Pancreas (tissue), 10 donors: ENCODE data around the gene PSMA7. TPM values are rescaled to one million over a fixed set of nuclear protein-coding genes. Genes with fewer than 3 reads are reported as not detected.

Experiments used
- ATAC-seq, 4 donors: fragments of 200-7000 bp; cut with Tn5 transposase; one replicate each; pipeline versions ENCODE4 v1.8.0 to v1.9.1; 2020; ENCODE audit warnings: mild to moderate bottlenecking in 4 of 4, moderate library complexity in 4 of 4
- DNase-seq, 6 donors: peaks; one replicate each; pipeline ENCODE4 v3.0.0-alpha.2; 2020
- FAIRE-seq: peaks from 2 replicates; lab custom pipeline; 2012; peaks lifted over from hg19 to GRCh38; lab: Jason Lieb, UNC
- H3K27ac ChIP-seq, 4 donors: fragments of 200-600 bp; sonication (generic); 1 replicate in 3 of 4; 2 replicates in 1 of 4; pipeline versions ENCODE4 v1.5.0 to v1.8.0; 2020
- H3K27me3 ChIP-seq, 4 donors: fragments of 200-600 bp; one replicate each; pipeline ENCODE4 v1.8.0; 2021
- H3K36me3 ChIP-seq, 3 donors: fragments of 200-600 bp; sonication (generic) in 1 of 3; one replicate each; pipeline versions ENCODE4 v1.5.0 to v1.8.0; 2020 to 2021
- H3K4me1 ChIP-seq, 3 donors: fragments of 200-600 bp; one replicate each; pipeline ENCODE4 v1.8.0; 2021
- H3K4me3 ChIP-seq, 4 donors: fragments of 200-600 bp; sonication (generic) in 2 of 4; one replicate each; pipeline versions ENCODE4 v1.5.0 to v1.8.0; 2020 to 2021
- H3K9me3 ChIP-seq, 4 donors: fragments of 200-600 bp; one replicate each; pipeline ENCODE4 v1.8.0; 2021
- CTCF ChIP-seq, 4 donors: fragments of 200-600 bp; sonication (generic) in 3 of 4; IDR thresholded peaks; one replicate each; pipeline versions ENCODE4 v1.5.0 to v1.8.0; 2021; ENCODE audit warnings: antibody characterized with exemption in 4 of 4
- WGBS, 2 donors: extraction: QIAGEN DNeasy Blood & Tissue Kit; methylation state at CpG; one replicate each; pipeline ENCODE4 v1.1.7; 2013; 5-methylcytosine and 5-hydroxymethylcytosine counted together
- intact Hi-C, 3 donors: fragments of 100-400 bp; cut with DNase I; formaldehyde crosslinking; loops; one replicate each; pipeline versions ENCODE4 v1.11.1 to v1.14.2; 2022
- polyA plus RNA-seq, 2 donors: library from polyadenylated mRNA; stranded (reverse); fragments of 200-250 nt; gene quantifications; one replicate each; pipeline ENCODE4 v1.2.3, GENCODE V29; 2013
- total RNA-seq, 6 donors: library from RNA; stranded (reverse); fragmentation: NEBNext Ultra II Directional in 4 of 6; extraction: Animal tissue kit (Norgen Biotek cat#: 25700) in 4 of 6; gene quantifications; one replicate each; pipeline versions ENCODE4 v1.2.1 to v1.2.4, GENCODE V29; 2021 to 2023
- donor health status: healthy with polysubstance abuse.
- donor health status: DM: no; HTN: no; CAD: no; lungs with moderate emphysema.
- donor health status: DM: no; HTN: no; CAD: no.
- donor health status: control.
- donor health status: control.
- donor health status: Bipolar disorder and iron deficiency.
- donor health status: DM: yes; HTN: yes; CAD: no.
- donor health status: DM: no; HTN: no; CAD: no.
- donor health status: DM: no; HTN: no; CAD: no.
- donor health status: DM: yes; HTN: yes; CAD: no.

Gene PSMA7
- total and polyA plus RNA-seq, 8 donors = 55.6 to 119 (median 74.3) TPM

DNA sequence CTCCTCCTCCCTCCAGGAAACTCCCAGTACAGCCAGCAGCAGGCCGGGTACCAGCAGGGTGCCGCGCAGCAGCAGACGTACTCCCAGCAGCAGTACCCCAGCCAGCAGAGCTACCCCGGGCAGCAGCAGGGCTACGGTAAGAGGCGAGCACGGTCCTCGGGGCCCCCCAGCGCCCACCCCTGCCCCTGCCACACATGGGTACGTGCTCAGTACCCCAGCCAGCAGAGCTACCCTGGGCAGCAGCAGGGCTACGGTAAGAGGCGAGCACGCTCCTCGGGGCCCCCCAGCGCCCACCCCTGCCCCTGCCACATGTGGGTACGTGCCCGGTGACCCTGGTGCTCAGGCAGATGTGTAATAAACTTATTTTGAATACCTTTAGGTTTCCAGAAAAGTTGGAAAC lies 29.5 kb upstream of the PSMA7 start:
- no peak for FAIRE-seq
- H3K27me3 ChIP-seq = no peaks in the 10 kb centered on the region
- no peak for TF ChIP-seq CTCF (IDR thresholded peaks at IDR 0.05)
- H3K36me3 ChIP-seq = peaks cover 0 to 23% (median 7%) of the 10 kb centered on the region in 3 donors
- WGBS, 2 donors = 93 to 96% methylated on average over 15 to 18 of the region's 18 CpGs
- H3K9me3 ChIP-seq = no peaks in the 10 kb centered on the region
- no peak overlapping the region for H3K27ac ChIP-seq
- peak in 2 of 6 donors; percentile 14 to 63 for DNase-seq
- no peaks in the 10 kb centered on the region for H3K4me1 ChIP-seq
- no peak for ATAC-seq
- no peak overlapping the region for H3K4me3 ChIP-seq
- intact Hi-C loops = loop anchor here in 1 of 3 donors (10.0 kb wide), 1 partner anchor 212 kb away; the partner anchor contains the start of gene RPS21

DNA sequence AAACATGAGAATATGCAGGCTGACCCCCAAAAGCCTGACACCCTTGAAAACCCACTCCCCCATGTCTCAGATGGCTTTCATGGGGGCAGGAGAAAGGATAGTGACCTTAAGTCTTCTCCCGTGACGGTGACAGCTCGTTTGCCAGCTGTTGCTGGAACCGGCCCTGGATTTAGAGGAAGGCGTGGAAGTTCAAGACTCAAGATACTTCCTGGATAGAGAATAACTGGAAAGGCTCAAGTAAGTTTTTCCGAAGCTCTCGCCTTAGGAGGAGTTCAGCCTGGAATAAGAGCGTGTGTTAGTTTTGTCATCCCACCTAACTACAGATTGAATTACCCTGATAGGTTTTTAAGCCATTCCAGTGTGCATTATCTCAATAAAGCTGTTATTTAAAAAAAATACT lies 28.1 kb upstream of the PSMA7 start:
- no peak overlapping the region for H3K27ac ChIP-seq
- no peaks in the 10 kb centered on the region for H3K27me3 ChIP-seq
- intact Hi-C loops = loop anchor here in 1 of 3 donors (10.0 kb wide), 1 partner anchor 214 kb away; the partner anchor contains the start of gene RPS21
- H3K9me3 ChIP-seq = no peaks in the 10 kb centered on the region
- peaks cover 0 to 24% (median 7%) of the 10 kb centered on the region in 3 donors for H3K36me3 ChIP-seq
- ATAC-seq (no peak), DNase-seq (peak in 1 of 6 donors; percentile 5), FAIRE-seq (no peak)
- no peak for TF ChIP-seq CTCF (IDR thresholded peaks at IDR 0.05)
- no peak overlapping the region for H3K4me3 ChIP-seq
- no peaks in the 10 kb centered on the region for H3K4me1 ChIP-seq
- WGBS, 2 donors = 91 to 92% methylated on average over 8 of the region's 8 CpGs

DNA sequence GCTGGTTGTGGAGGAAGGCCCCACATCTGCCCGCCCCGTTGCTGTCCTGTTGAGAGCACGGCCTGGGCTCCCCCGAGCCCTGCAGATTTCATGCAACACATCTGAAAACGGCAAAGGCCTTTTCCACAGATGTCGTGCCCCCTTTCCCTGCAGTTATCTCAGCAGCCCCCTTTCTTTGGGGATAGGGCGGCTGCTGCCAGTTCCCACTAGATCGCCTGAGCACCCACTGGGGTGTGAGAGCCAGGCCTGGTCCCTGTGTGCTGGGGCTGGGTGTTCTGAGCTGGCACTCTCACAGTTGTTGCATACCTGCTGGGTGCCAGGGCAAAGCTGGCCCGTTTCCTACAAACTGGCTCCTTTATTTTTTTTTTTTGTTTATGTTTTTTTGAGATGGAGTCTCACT lies 27.3 kb upstream of the PSMA7 start:
- no peaks in the 10 kb centered on the region for H3K27me3 ChIP-seq
- intact Hi-C loops = loop anchor here in 1 of 3 donors (10.0 kb wide), 1 partner anchor 214 kb away; the partner anchor contains the start of gene RPS21
- ATAC-seq (no peak), DNase-seq (peak in 2 of 6 donors; percentile 11 to 28), FAIRE-seq (no peak)
- no peak overlapping the region for H3K27ac ChIP-seq
- H3K4me1 ChIP-seq = no peaks in the 10 kb centered on the region
- TF ChIP-seq CTCF (IDR thresholded peaks at IDR 0.05) = no peak
- no peaks in the 10 kb centered on the region for H3K9me3 ChIP-seq
- H3K36me3 ChIP-seq = peaks cover 0 to 32% (median 7%) of the 10 kb centered on the region in 3 donors
- no peak overlapping the region for H3K4me3 ChIP-seq
- 91 to 96% methylated on average over 9 of the region's 9 CpGs for WGBS, 2 donors

DNA sequence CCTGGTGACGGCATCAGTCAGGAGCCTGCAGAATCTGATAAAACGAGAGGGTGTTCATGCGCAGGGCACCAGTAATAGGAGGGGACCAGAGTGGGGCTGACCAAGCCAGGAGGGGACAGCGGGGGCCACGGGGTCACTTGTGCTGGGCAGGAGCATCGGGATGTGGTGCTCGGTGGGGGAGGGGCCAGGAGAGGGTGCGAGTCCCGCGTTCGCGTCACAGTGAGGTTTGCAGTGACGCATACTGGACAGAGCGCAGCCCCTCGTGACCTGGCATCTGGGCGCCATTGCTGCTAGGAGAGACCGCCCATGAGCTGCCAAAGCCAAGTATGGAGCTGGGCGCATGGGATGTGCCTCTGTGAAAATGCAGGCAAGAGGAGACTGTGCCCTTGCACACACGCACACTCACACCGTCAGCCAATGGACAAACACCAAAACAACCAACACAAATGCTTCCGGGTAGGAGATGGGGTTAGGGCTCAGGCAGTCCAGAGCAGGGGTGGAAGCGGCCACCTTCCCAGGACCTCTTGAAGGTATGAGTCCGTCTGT lies 25.8 kb upstream of the PSMA7 start:
- DNase-seq = peak in 2 of 6 donors; percentile 25 to 58

More for the DNA sequence above, 25.8 kb upstream of the PSMA7 start:
- Histone ChIP-seq H3K4me1 (no peaks in the 10 kb centered on the region), H3K36me3 (peaks cover 0 to 36% (median 4%) of the 10 kb centered on the region in 3 donors), H3K9me3 (no peaks in the 10 kb centered on the region), H3K27ac (no peak overlapping the region), H3K27me3 (no peaks in the 10 kb centered on the region), H3K4me3 (no peak overlapping the region)
- TF ChIP-seq CTCF (IDR thresholded peaks at IDR 0.05) = no peak
- FAIRE-seq (no peak), ATAC-seq (no peak)
- WGBS, 2 donors = 93 to 95% methylated on average over 23 of the region's 23 CpGs
- intact Hi-C loops = no loop called here
